Nephron (organoid): ENCODE results near the gene ANKRD10.
"Not testable (repeated sequence)": the region's sequence is repeated elsewhere in the genome, so short reads cannot be mapped to it uniquely, and the experiment has no call there.

Source experiments
- H3K27ac Mint-ChIP-seq, 3 experiments: 2 replicates each; pipeline ENCODE4 v1.8.0; 2020; ENCODE audit warnings: mixed read lengths in 3 of 3, mild to moderate bottlenecking in 2 of 3, moderate library complexity in 1 of 3
- H3K27me3 Mint-ChIP-seq: 2 replicates; pipeline ENCODE4 v1.8.0; 2021; ENCODE audit warnings: low read depth, mild to moderate bottlenecking, moderate library complexity, mixed read lengths
- H3K36me3 Mint-ChIP-seq: 2 replicates; pipeline ENCODE4 v1.8.0; 2020; ENCODE audit warnings: low read depth, mixed read lengths
- H3K4me1 Mint-ChIP-seq: 2 replicates; pipeline ENCODE4 v1.8.0; 2020; ENCODE audit warnings: mixed read lengths
- H3K4me3 Mint-ChIP-seq, 3 experiments: 2 replicates each; pipeline ENCODE4 v1.8.0; 2020; ENCODE audit warnings: mild to moderate bottlenecking in 3 of 3, mixed read lengths in 3 of 3, moderate library complexity in 2 of 3
- H3K9me3 Mint-ChIP-seq: 2 replicates; pipeline ENCODE4 v1.8.0; 2020; ENCODE audit warnings: mixed read lengths
- TF ChIP-seq, protein P1 (sequence below), 3 experiments: fragments of 200-600 bp; sonication (generic); IDR thresholded peaks; one replicate each; pipeline ENCODE4 v1.5.0; 2021; ENCODE audit warnings: antibody characterized with exemption in 3 of 3; ENCODE audit not compliant: unreplicated experiment in 3 of 3

The ANKRD10 gene

DNA sequence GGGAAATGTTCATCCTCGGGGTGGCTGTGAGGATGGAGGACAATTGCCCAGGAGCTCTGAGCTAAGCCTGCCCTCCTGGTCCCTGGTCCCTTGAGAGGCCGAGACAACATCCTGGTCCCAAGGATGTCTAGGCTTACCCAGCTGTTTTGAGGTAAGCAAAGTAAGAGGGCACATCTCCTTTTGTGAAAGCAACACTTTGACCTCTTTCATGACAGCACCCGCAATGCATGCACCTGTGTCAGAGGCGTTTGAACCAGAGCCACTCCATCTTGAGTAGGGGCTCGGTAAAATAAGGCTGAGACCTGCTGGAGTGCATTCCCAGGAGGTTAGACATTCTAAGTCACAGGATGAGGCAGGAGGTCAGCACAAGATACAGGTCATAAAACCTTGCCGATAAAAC lies 43.1 kb upstream of the ANKRD10 start:
- Mint-ChIP-seq H3K27me3 (peaks cover 3% of the 10 kb centered on the region), H3K9me3 (peaks cover 17% of the 10 kb centered on the region), H3K4me3 (no peak overlapping the region), H3K4me1 (peaks cover 8% of the 10 kb centered on the region), H3K36me3 (no peaks in the 10 kb centered on the region), H3K27ac (no peak overlapping the region)
- TF ChIP-seq, protein P1, sequence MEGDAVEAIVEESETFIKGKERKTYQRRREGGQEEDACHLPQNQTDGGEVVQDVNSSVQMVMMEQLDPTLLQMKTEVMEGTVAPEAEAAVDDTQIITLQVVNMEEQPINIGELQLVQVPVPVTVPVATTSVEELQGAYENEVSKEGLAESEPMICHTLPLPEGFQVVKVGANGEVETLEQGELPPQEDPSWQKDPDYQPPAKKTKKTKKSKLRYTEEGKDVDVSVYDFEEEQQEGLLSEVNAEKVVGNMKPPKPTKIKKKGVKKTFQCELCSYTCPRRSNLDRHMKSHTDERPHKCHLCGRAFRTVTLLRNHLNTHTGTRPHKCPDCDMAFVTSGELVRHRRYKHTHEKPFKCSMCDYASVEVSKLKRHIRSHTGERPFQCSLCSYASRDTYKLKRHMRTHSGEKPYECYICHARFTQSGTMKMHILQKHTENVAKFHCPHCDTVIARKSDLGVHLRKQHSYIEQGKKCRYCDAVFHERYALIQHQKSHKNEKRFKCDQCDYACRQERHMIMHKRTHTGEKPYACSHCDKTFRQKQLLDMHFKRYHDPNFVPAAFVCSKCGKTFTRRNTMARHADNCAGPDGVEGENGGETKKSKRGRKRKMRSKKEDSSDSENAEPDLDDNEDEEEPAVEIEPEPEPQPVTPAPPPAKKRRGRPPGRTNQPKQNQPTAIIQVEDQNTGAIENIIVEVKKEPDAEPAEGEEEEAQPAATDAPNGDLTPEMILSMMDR (IDR thresholded peaks at IDR 0.05; ENCODE audit: unreplicated experiment in 3 of 3): no peak

DNA sequence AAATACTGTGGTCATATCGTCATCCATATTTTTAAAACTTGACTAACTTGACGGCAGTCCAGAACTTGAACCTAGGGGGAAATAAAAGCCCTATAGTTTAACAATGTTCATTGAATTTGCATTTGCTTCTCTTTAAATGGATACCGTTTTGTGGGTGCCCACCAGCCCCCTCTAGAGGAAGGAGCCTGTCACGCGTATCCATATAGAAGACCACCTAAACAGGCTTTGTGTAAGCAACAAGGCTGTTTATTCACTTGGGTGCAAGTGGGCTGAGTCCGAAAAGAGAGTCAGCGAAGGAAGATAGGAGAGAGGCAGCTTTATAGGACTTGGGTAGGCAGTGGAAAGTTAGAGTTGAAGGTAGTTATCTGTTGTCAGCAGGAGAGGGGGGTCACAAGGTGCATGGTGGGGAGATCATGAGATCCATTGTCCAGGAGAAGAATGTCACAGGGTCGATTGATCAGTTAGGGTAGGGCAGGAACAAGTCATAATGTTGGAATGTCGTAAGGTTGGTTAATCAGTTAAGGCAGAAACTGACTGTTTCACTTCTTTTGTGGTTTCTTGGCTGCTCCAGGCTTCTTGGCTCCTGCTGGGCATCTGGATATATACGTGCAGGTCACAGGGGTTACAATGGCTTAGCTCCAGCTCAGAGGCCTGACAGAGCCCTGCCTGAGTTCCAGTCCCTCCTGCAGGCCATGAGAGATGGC lies 42.5 kb upstream of the ANKRD10 start:
- Mint-ChIP-seq H3K27ac (no peak overlapping the region), H3K4me3 (no peak overlapping the region), H3K4me1 (peaks cover 8% of the 10 kb centered on the region), H3K27me3 (peaks cover 7% of the 10 kb centered on the region), H3K36me3 (no peaks in the 10 kb centered on the region), H3K9me3 (peaks cover 12% of the 10 kb centered on the region)
- TF ChIP-seq, protein P1 (IDR thresholded peaks at IDR 0.05; ENCODE audit: unreplicated experiment in 3 of 3): no peak

DNA sequence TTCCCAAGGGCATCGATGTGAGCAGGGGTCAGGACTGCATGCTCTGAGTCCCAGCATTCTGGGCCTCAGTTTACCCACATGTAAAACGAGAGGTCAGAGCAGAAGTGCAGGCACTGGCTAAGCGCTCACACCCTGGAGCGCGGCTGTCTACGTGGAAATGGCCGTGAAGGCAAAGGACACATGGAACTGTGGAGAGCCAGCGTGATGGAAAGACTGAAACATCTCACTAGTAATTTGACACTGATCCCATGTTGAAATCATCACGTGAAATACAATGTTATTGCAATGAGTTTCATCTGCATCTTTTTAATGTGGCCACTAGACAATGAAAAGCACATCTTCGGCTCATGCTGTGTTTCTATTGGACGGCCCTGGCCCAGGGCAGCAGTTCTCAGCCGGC lies 41.3 kb upstream of the ANKRD10 start:
- H3K27ac Mint-ChIP-seq, H3K4me1 Mint-ChIP-seq, H3K9me3 Mint-ChIP-seq, H3K36me3 Mint-ChIP-seq, H3K4me3 Mint-ChIP-seq, H3K27me3 Mint-ChIP-seq: not testable (repeated sequence)

DNA sequence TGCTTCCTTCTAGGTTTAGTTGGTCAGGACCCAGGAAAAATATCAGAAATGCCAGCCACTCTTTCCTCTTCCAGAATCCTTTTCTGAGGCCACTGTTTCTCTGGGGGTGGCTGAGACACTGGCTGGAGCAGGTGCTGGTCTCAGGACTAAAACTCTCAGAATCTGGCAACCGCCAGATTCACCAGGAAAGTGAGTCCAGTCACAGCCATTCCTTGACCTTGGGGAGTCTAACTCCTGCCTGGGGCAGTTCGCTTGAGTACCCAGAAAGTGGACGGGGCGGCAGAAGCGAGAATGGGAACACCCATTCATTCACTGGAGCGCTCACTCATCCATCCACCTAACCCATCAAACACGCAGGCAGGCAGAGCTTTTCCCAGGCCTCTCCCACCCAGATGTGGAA lies 40.7 kb upstream of the ANKRD10 start:
- not testable (repeated sequence) for H3K4me3 Mint-ChIP-seq, H3K36me3 Mint-ChIP-seq, H3K9me3 Mint-ChIP-seq, H3K27me3 Mint-ChIP-seq
- Mint-ChIP-seq H3K27ac (peak overlapping the region; percentile 42 to 89 (median 83)), H3K4me1 (peaks cover 14% of the 10 kb centered on the region)

DNA sequence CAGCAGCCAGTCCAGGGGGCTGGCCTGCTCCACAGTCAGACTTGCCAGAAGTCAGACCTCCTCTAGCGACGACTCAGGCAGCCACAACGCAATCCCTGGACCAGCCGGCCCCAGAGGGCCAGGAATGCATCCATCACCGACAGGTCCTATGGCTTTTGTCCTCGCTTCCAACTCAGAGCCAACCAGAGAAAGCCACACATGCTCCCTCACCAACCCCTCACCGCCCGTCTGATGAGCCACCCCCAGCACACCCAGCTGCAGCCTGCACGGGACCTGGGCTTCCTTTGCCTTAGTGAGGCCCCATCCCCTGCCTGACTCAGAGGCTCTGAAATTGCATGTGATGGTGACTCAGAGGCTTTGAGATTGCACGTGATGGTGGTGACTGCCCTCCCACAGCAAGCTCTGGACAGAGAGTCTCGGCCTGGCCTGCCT lies 40.2 kb upstream of the ANKRD10 start:
- H3K9me3 Mint-ChIP-seq, H3K36me3 Mint-ChIP-seq, H3K27me3 Mint-ChIP-seq, H3K4me3 Mint-ChIP-seq: not testable (repeated sequence)
- peak overlapping the region; percentile 42 to 89 (median 83) for H3K27ac Mint-ChIP-seq
- H3K4me1 Mint-ChIP-seq: peaks cover 14% of the 10 kb centered on the region

DNA sequence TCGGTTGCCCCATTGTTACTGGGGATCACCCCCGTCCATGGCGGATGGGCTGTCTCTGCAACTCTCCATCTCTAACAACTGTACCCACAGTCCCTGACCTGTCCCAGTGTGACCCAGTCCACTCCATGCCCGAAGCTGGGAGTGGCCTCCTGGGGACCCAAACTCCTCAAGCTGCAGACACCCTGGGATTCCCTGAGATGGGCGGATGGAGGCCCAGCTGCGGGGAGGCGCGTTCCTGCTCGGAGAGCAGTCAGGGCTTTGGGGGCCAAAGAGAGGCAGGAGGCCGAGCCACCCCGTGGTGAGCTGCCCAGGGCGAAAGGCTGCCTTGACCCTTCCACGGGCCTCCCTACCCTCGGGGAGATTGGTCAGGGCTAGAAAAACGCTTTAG lies 39.7 kb upstream of the ANKRD10 start:
- not testable (repeated sequence) for H3K36me3 Mint-ChIP-seq, H3K9me3 Mint-ChIP-seq, H3K27me3 Mint-ChIP-seq, H3K4me3 Mint-ChIP-seq
- H3K27ac Mint-ChIP-seq: peak overlapping the region in 2 of 3 experiments; percentile 83 to 89
- peaks cover 14% of the 10 kb centered on the region for H3K4me1 Mint-ChIP-seq

DNA sequence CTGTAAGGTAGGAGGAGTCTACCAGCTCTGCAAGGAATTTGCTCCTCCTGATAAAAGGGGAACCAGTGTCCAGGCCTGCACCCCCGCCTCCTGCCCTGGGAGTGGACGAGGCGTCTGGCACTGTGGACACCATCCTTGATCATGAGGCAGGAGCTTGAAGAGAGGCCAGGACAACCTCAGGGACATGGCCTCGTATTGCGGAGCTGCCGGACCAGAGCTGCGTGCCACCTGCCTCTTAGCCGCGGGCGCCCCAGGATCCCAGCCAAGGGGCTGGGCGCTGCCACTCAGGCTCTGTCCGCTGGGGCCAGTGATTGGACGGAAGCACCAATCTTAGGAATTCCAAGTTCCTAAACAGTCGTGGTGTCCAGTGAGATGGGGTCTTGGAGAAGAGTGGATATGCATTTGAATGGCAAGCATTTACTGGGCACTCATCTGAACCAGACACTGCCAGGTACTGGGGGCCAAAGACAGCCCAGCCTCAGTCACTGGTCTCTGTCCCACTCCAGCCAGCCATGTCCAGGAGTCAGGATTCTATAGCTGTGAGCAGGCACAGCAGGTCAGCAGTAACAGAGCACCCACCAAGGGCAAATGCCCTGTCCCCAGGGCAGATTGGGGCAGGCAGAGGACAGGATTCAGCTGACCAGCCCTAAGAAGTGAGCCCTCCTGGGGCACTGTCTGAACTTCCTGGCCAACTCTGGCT lies 39.1 kb upstream of the ANKRD10 start:
- TF ChIP-seq, protein P1 (IDR thresholded peaks at IDR 0.05; ENCODE audit: unreplicated experiment in 3 of 3): no peak
- peaks cover 7% of the 10 kb centered on the region for H3K27me3 Mint-ChIP-seq
- no peak overlapping the region for H3K27ac Mint-ChIP-seq
- peaks cover 2% of the 10 kb centered on the region for H3K9me3 Mint-ChIP-seq
- H3K36me3 Mint-ChIP-seq: no peaks in the 10 kb centered on the region
- H3K4me3 Mint-ChIP-seq: no peak overlapping the region
- peaks cover 14% of the 10 kb centered on the region for H3K4me1 Mint-ChIP-seq

DNA sequence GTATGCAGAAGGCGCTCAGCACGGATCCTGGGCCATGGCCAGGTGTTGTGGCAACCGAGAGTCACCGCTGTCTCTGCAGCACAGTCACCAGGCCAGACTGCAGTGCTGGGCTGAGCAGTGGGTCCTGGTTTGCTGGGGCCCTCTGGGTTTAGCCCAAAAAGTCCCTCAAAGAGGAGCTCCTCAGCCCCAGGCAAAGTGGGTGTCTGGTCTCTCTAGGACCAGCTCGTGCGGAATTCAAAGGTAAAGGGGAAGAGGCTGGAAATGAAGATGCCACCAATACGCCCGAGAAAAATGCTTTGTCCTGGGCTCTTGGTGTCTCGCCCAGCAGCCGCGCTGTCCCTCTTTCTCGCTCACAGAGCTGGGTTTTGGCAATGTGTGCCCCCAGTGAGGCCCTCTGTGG lies 38.5 kb upstream of the ANKRD10 start:
- TF ChIP-seq, protein P1 (IDR thresholded peaks at IDR 0.05; ENCODE audit: unreplicated experiment in 3 of 3): no peak
- H3K36me3 Mint-ChIP-seq: no peaks in the 10 kb centered on the region
- H3K27me3 Mint-ChIP-seq: peaks cover 9% of the 10 kb centered on the region
- H3K27ac Mint-ChIP-seq: no peak overlapping the region
- peaks cover 2% of the 10 kb centered on the region for H3K9me3 Mint-ChIP-seq
- H3K4me1 Mint-ChIP-seq: peaks cover 14% of the 10 kb centered on the region
- H3K4me3 Mint-ChIP-seq: no peak overlapping the region

DNA sequence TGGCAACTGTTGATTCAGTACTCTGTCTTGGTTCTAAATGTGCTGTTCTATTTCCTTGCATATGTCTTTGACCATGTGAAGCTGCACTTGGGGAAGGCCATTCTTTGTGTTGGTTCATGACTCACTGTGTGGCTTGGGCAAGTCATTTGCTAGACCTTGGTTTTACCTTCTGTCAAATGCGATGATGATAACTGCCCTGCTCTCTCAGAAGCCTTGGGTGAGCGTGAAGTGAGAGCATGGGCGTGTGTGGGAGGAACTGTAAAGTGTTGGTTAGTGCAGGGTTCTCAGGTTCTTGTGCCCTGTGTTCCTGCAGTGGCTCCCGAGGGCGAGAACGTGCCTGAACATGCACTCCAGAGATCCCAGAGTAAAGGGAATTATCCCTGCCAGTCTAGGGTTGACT lies 37.3 kb upstream of the ANKRD10 start:
- not testable (repeated sequence) for H3K27ac Mint-ChIP-seq, H3K36me3 Mint-ChIP-seq, H3K9me3 Mint-ChIP-seq, H3K4me3 Mint-ChIP-seq
- peaks cover 14% of the 10 kb centered on the region for H3K4me1 Mint-ChIP-seq
- peaks cover 14% of the 10 kb centered on the region for H3K27me3 Mint-ChIP-seq
